Astrocyte (in vitro differentiated cells and primary cell): ENCODE data around the gene AMMECR1L. TPM values are rescaled to one million over a fixed set of nuclear protein-coding genes. Genes with fewer than 3 reads are reported as not detected.
"Not testable (repeated sequence)": the region's sequence is repeated elsewhere in the genome, so short reads cannot be mapped to it uniquely, and the experiment has no call there.

Source experiments
- DNase-seq: peaks from one replicate; pipeline ENCODE4 v3.0.0-alpha.2; 2010; ENCODE audit warnings: low read depth
- FAIRE-seq: peaks from 2 replicates; lab custom pipeline; 2011; peaks lifted over from hg19 to GRCh38; lab: Jason Lieb, UNC
- H2AFZ ChIP-seq: 2 replicates; pipeline ENCODE4 v1.6.0; 2012; ENCODE audit warnings: low read depth, low read length, inconsistent platforms
- H3K27ac ChIP-seq: 2 replicates; pipeline ENCODE4 v1.5.1; 2011; ENCODE audit warnings: low read depth, low read length, inconsistent platforms
- H3K27me3 ChIP-seq: 2 replicates; pipeline ENCODE4 v1.6.0; 2011; ENCODE audit warnings: low read length, inconsistent platforms; ENCODE audit not compliant: insufficient read depth
- H3K36me3 ChIP-seq: 2 replicates; pipeline ENCODE4 v1.5.1; 2011; ENCODE audit warnings: low read length, inconsistent platforms; ENCODE audit not compliant: insufficient read depth
- H3K4me1 ChIP-seq: 2 replicates; pipeline ENCODE4 v1.5.1; 2011; ENCODE audit warnings: low read length, inconsistent platforms; ENCODE audit not compliant: insufficient read depth
- H3K4me2 ChIP-seq: 2 replicates; pipeline ENCODE4 v1.6.0; 2012; ENCODE audit warnings: low read length, inconsistent platforms
- H3K4me3 ChIP-seq: 2 replicates; pipeline ENCODE4 v1.5.1; 2011; ENCODE audit warnings: low read depth, mild to moderate bottlenecking, low read length, inconsistent platforms; ENCODE audit not compliant: insufficient read depth
- H3K79me2 ChIP-seq: 2 replicates; pipeline ENCODE4 v1.6.0; 2012; ENCODE audit warnings: mild to moderate bottlenecking, low read length, inconsistent platforms; ENCODE audit not compliant: insufficient read depth
- H3K9ac ChIP-seq: 2 replicates; pipeline ENCODE4 v1.6.0; 2012; ENCODE audit warnings: mild to moderate bottlenecking, low read length, inconsistent platforms
- H3K9me3 ChIP-seq: 2 replicates; pipeline ENCODE4 v1.5.1; 2012; ENCODE audit warnings: low read depth, mild to moderate bottlenecking, low read length, inconsistent platforms; ENCODE audit not compliant: insufficient read depth
- H4K20me1 ChIP-seq: 2 replicates; pipeline ENCODE4 v1.6.0; 2012; ENCODE audit warnings: low read length, inconsistent platforms; ENCODE audit not compliant: insufficient read depth
- H3K27ac Mint-ChIP-seq: one replicate; pipeline ENCODE4 v1.8.0; 2021; ENCODE audit warnings: mild to moderate bottlenecking, mixed read lengths; ENCODE audit not compliant: unreplicated experiment
- H3K27me3 Mint-ChIP-seq: one replicate; pipeline ENCODE4 v1.8.0; 2021; ENCODE audit warnings: low read depth, mixed read lengths; ENCODE audit not compliant: unreplicated experiment
- H3K36me3 Mint-ChIP-seq: one replicate; pipeline ENCODE4 v1.8.0; 2021; ENCODE audit warnings: low read depth, mixed read lengths; ENCODE audit not compliant: unreplicated experiment
- H3K4me1 Mint-ChIP-seq: one replicate; pipeline ENCODE4 v1.8.0; 2021; ENCODE audit warnings: low read depth, mixed read lengths; ENCODE audit not compliant: unreplicated experiment
- H3K4me3 Mint-ChIP-seq: one replicate; pipeline ENCODE4 v1.8.0; 2021; ENCODE audit warnings: mild to moderate bottlenecking, moderate library complexity, mixed read lengths; ENCODE audit not compliant: unreplicated experiment
- H3K9me3 Mint-ChIP-seq: one replicate; pipeline ENCODE4 v1.8.0; 2021; ENCODE audit warnings: mild to moderate bottlenecking, mixed read lengths; ENCODE audit not compliant: unreplicated experiment
- EZH2 ChIP-seq: IDR thresholded peaks from 2 replicates; pipeline ENCODE4 v1.6.1; 2012; ENCODE audit warnings: mild to moderate bottlenecking, low read length, inconsistent platforms; ENCODE audit not compliant: insufficient read depth
- total RNA-seq: library from RNA; stranded (reverse); gene quantifications from 2 replicates; pipeline ENCODE4 v1.2.1, GENCODE V29; 2021
- TF ChIP-seq, protein P1 (sequence below): IDR thresholded peaks from 2 replicates; pipeline ENCODE4 v1.5.1; 2011; ENCODE audit warnings: low read depth, mild to moderate bottlenecking, inconsistent platforms, low read length, moderate library complexity; ENCODE audit not compliant: insufficient read depth

AMMECR1L gene
- total RNA-seq, 1 donor from 2014 or later, result 32.2 TPM

DNA sequence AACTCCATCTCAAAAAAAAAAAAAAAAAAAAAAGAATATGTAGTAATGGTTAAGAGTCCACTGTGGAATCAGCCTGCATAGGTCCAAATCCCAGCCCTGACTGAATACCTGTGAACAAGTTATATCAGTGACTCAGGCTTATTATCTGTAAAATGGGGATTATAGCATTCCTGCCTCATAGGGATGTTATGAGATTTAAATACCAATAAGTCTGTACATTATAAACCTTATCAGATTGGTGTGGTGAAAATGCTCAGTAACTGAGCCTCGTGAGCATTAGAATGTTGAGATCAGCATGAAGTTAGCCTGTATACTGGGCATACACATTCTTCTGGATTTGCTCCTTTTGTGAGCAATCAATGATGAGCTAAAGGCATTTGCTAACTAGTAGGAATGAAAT is 3.0 kb upstream of the AMMECR1L start:
- Mint-ChIP-seq H3K9me3 (no peaks in the 10 kb centered on the region), H3K4me3 (peak overlapping the region; percentile 60), H3K4me1 (peaks cover 7% of the 10 kb centered on the region), H3K36me3 (peaks cover 4% of the 10 kb centered on the region), H3K27ac (no peak overlapping the region), H3K27me3 (no peaks in the 10 kb centered on the region)
- no peaks in the 10 kb centered on the region for H3K9me3 ChIP-seq
- H3K27ac ChIP-seq, result no peak overlapping the region
- H3K4me1 ChIP-seq, result peaks cover 21% of the 10 kb centered on the region
- H3K9ac ChIP-seq, result no peak overlapping the region
- H3K4me3 ChIP-seq, result no peak overlapping the region
- H3K4me2 ChIP-seq, result no peak overlapping the region
- H2AFZ ChIP-seq, result no peak overlapping the region
- FAIRE-seq, result no peak
- peaks cover 31% of the 10 kb centered on the region for H3K79me2 ChIP-seq
- H4K20me1 ChIP-seq, result peaks cover 13% of the 10 kb centered on the region
- H3K27me3 ChIP-seq, result no peaks in the 10 kb centered on the region
- no peaks in the 10 kb centered on the region for H3K36me3 ChIP-seq
- no peak for TF ChIP-seq EZH2
- TF ChIP-seq, protein P1, sequence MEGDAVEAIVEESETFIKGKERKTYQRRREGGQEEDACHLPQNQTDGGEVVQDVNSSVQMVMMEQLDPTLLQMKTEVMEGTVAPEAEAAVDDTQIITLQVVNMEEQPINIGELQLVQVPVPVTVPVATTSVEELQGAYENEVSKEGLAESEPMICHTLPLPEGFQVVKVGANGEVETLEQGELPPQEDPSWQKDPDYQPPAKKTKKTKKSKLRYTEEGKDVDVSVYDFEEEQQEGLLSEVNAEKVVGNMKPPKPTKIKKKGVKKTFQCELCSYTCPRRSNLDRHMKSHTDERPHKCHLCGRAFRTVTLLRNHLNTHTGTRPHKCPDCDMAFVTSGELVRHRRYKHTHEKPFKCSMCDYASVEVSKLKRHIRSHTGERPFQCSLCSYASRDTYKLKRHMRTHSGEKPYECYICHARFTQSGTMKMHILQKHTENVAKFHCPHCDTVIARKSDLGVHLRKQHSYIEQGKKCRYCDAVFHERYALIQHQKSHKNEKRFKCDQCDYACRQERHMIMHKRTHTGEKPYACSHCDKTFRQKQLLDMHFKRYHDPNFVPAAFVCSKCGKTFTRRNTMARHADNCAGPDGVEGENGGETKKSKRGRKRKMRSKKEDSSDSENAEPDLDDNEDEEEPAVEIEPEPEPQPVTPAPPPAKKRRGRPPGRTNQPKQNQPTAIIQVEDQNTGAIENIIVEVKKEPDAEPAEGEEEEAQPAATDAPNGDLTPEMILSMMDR, result no peak
- no peak for DNase-seq

DNA sequence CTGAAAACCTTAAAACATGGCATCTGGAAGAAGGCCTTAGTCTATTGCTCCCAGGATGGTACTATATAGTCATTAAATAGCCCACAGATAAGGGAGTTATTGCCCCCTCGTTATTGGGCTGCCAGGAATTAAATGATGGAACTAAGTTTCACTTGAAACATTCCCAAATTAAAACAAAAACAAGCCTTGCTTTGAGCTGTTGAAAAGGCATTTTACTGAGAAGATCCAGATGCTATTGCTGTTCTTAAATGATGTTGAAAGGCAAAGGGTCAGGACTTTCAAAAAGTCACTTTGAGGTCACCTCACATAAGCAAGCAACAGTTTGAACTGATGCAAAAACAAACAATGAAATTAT is 2.0 kb upstream of the AMMECR1L start:
- peaks cover 4% of the 10 kb centered on the region for H3K36me3 Mint-ChIP-seq
- H3K27ac Mint-ChIP-seq, result no peak overlapping the region
- no peak overlapping the region for H2AFZ ChIP-seq
- FAIRE-seq (no peak), DNase-seq (no peak)
- H3K9ac ChIP-seq, result peak overlapping the region; percentile 82
- no peaks in the 10 kb centered on the region for H3K36me3 ChIP-seq
- no peaks in the 10 kb centered on the region for H3K9me3 Mint-ChIP-seq
- no peaks in the 10 kb centered on the region for H3K9me3 ChIP-seq
- peak overlapping the region; percentile 92 for H3K4me3 Mint-ChIP-seq
- peaks cover 21% of the 10 kb centered on the region for H3K4me1 ChIP-seq
- no peaks in the 10 kb centered on the region for H3K27me3 ChIP-seq
- no peak overlapping the region for H3K27ac ChIP-seq
- TF ChIP-seq EZH2, result no peak
- TF ChIP-seq, protein P1, result no peak
- H4K20me1 ChIP-seq, result peaks cover 20% of the 10 kb centered on the region
- H3K4me1 Mint-ChIP-seq, result peaks cover 11% of the 10 kb centered on the region
- peak overlapping the region; percentile 96 for H3K4me2 ChIP-seq
- peak overlapping the region; percentile 67 for H3K4me3 ChIP-seq
- H3K27me3 Mint-ChIP-seq, result no peaks in the 10 kb centered on the region
- peaks cover 41% of the 10 kb centered on the region for H3K79me2 ChIP-seq

GRCh38 chr2:127887082-127887775 is 1.5 kb upstream of the AMMECR1L start:
- Mint-ChIP-seq H3K4me1 (peaks cover 11% of the 10 kb centered on the region), H3K9me3 (no peaks in the 10 kb centered on the region), H3K4me3 (peak overlapping the region; percentile 92), H3K36me3 (peaks cover 5% of the 10 kb centered on the region), H3K27ac (peak overlapping the region; percentile 69), H3K27me3 (no peaks in the 10 kb centered on the region)
- H3K27me3 ChIP-seq, result no peaks in the 10 kb centered on the region
- no peak for DNase-seq
- H3K9me3 ChIP-seq, result no peaks in the 10 kb centered on the region
- peaks cover 46% of the 10 kb centered on the region for H3K79me2 ChIP-seq
- H3K4me3 ChIP-seq, result peak overlapping the region; percentile 67
- H3K36me3 ChIP-seq, result peaks cover 3% of the 10 kb centered on the region
- peak overlapping the region; percentile 96 for H3K4me2 ChIP-seq
- peak overlapping the region; percentile 13 for H3K27ac ChIP-seq
- no peak for FAIRE-seq
- peak overlapping the region; percentile 82 for H3K9ac ChIP-seq
- peaks cover 21% of the 10 kb centered on the region for H3K4me1 ChIP-seq
- H4K20me1 ChIP-seq, result peaks cover 26% of the 10 kb centered on the region
- H2AFZ ChIP-seq, result no peak overlapping the region
- TF ChIP-seq EZH2, result no peak
- TF ChIP-seq, protein P1, result no peak

DNA sequence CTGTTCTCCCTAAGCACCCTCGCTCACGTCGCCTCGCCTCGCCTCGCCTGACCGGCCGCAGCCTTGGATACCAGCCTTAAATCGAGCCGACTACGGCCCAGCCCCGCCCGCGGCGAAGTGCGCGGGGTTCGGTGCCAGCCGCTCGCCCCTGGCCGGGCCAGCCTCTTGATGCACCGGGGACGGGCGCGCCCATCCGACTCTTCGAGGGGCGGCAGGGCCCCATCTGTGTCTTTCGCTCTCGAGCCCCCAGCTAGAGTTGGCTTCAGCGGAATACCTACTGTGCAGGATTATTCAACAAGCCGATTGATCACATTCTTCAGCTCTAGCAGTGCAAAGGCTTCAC is 808 bp upstream of the AMMECR1L start:
- H3K27me3 ChIP-seq, H3K9me3 Mint-ChIP-seq, H3K36me3 Mint-ChIP-seq, H3K27me3 Mint-ChIP-seq, H3K9me3 ChIP-seq, DNase-seq, H3K27ac Mint-ChIP-seq, FAIRE-seq, H3K36me3 ChIP-seq: not testable (repeated sequence)
- Mint-ChIP-seq H3K4me1 (peaks cover 11% of the 10 kb centered on the region), H3K4me3 (peak overlapping the region; percentile 92)
- peak overlapping the region; percentile 72 for H3K27ac ChIP-seq
- H3K9ac ChIP-seq, result peak overlapping the region; percentile 82
- peaks cover 53% of the 10 kb centered on the region for H3K79me2 ChIP-seq
- H3K4me2 ChIP-seq, result peak overlapping the region; percentile 73
- H2AFZ ChIP-seq, result peak overlapping the region; percentile 79
- H3K4me1 ChIP-seq, result peaks cover 21% of the 10 kb centered on the region
- peaks cover 32% of the 10 kb centered on the region for H4K20me1 ChIP-seq
- H3K4me3 ChIP-seq, result peak overlapping the region; percentile 66
